Inflammatory macrophage treated with lipopolysaccharide for 4 hours (primary cell): ENCODE measurements around the gene PNMA8B.
A peak's percentile ranks its signal among the peaks of the same experiment; 100 is the strongest.
"Not testable (repeated sequence)": the region's sequence is repeated elsewhere in the genome, so short reads cannot be mapped to it uniquely, and the experiment has no call there.

Source experiments
- DNase-seq: peaks from one replicate; pipeline ENCODE4 v3.0.0-alpha.2; 2020

PNMA8B gene

GRCh38 chr19:46513461-46514236 is 18.0 kb upstream of the PNMA8B start:
- DNase-seq, result peak; percentile 78

- no peak for DNase-seq
These were observed 15.6 kb upstream of the PNMA8B start for GRCh38 chr19:46511237-46511636.

GRCh38 chr19:46508206-46508605 is 12.5 kb upstream of the PNMA8B start:
- no peak for DNase-seq

GRCh38 chr19:46503848-46504453 is 8.3 kb upstream of the PNMA8B start:
- no peak for DNase-seq

- no peak for DNase-seq
These were observed 7.2 kb upstream of the PNMA8B start for GRCh38 chr19:46502891-46503290.

- DNase-seq, result peak; percentile 26
These were observed 4.0 kb upstream of the PNMA8B start for GRCh38 chr19:46499692-46500091.

GRCh38 chr19:46497773-46498172 is 2.1 kb upstream of the PNMA8B start:
- DNase-seq, result no peak

GRCh38 chr19:46496886-46497285 is 1.2 kb upstream of the PNMA8B start:
- not testable (repeated sequence) for DNase-seq

GRCh38 chr19:46496304-46496703 is 637 bp upstream of the PNMA8B start:
- DNase-seq, result no peak

GRCh38 chr19:46494941-46495785 is 504 bp downstream of the PNMA8B start:
- no peak for DNase-seq

- DNase-seq, result no peak
These were observed 1.3 kb downstream of the PNMA8B start for GRCh38 chr19:46494146-46494940.

GRCh38 chr19:46493236-46494145 is 2.2 kb downstream of the PNMA8B start:
- DNase-seq, result no peak

GRCh38 chr19:46492841-46493235 is 2.8 kb downstream of the PNMA8B start:
- DNase-seq, result no peak

GRCh38 chr19:46491975-46492682 is 3.5 kb downstream of the PNMA8B start:
- no peak for DNase-seq

- DNase-seq, result no peak
These were observed 4.9 kb downstream of the PNMA8B start for GRCh38 chr19:46490774-46491173.

GRCh38 chr19:46489445-46490272 is 6.0 kb downstream of the PNMA8B start:
- DNase-seq, result peak; percentile 36

- no peak for DNase-seq
These were observed 7.1 kb downstream of the PNMA8B start for GRCh38 chr19:46488551-46488950.

GRCh38 chr19:46487802-46488445 is 7.7 kb downstream of the PNMA8B start:
- DNase-seq, result peak; percentile 57

- no peak for DNase-seq
These were observed 8.4 kb downstream of the PNMA8B start for GRCh38 chr19:46487178-46487801.
